ENCODE results near the gene SLC23A1.

SLC23A1 gene

DNA sequence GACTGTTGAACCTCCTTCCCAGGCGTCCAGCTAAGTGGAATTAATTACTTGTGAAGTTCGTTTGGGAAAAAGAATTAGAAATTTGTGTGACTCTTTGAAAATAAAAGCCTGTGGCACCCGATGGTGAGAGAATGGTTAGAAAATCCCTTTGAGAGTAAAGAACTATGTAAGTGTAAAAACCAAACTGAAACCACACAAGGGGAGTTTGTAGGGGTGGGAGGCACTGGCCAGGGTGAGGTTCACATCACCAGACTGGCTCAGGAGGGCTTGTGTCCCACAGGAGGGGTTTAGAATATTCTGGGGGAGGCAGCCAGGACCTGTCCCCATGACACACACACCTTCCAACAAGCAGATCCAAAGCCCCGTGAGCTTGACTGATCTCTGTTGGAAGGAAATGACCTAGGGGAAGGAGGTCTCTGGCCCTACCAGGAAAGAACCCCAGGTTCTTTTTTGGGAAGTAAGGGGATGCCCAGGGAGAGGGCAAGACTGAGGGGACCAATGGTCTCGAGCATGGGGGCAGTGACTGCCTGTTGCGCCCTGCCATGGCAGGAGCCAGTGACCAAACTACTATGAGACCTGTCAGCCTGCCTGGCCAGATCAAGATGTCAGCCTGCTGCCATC lies 16.5 kb upstream of the SLC23A1 start:
- no peak overlapping the region for H3K27ac ChIP-seq (replicated peaks)
- no peaks in the 10 kb centered on the region for H3K27me3 ChIP-seq (ENCODE audit: insufficient read depth, poor library complexity, severe bottlenecking)
- no peak for DNase-seq (ENCODE audit: low read depth in 1 of 2, low spot score in 1 of 2)
- TF ChIP-seq SPI1 (IDR thresholded peaks at IDR 0.05; ENCODE audit: borderline replicate concordance, low read depth) (no peak), POLR2AphosphoS5 (IDR thresholded peaks at IDR 0.05; ENCODE audit: low read depth) (no peak)
- no peak overlapping the region for H3K4me3 ChIP-seq (replicated peaks; ENCODE audit: insufficient read depth, low read length)

DNA sequence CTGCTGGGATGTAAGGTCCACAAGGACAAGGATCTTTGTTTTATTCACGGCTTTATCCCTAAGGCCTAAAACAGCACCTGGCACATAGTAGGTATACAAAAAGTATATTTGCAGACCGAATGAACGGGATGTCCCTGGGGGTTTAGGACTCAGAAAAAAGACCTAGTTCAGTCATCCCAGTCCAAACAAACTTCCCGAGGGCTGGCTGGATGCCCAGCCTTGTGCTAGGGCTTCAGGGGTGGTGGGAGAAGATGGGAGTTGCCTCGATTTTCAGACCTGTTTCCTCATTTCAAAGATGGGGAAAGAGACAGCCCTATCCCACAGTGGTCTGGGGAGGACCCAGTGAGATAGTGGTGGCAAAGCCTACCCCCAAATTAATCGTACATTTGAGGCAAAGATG lies 14.8 kb upstream of the SLC23A1 start:
- no peak for DNase-seq (ENCODE audit: low read depth in 1 of 2, low spot score in 1 of 2)
- H3K4me3 ChIP-seq (replicated peaks; ENCODE audit: insufficient read depth, low read length): no peak overlapping the region
- no peak overlapping the region for H3K27ac ChIP-seq (replicated peaks)
- TF ChIP-seq GABPA (IDR thresholded peaks at IDR 0.05; ENCODE audit: low read depth): no peak
- TF ChIP-seq SPI1 (IDR thresholded peaks at IDR 0.05; ENCODE audit: borderline replicate concordance, low read depth): no peak
- no peak for TF ChIP-seq POLR2AphosphoS5 (IDR thresholded peaks at IDR 0.05; ENCODE audit: low read depth)
- TF ChIP-seq, protein P1, sequence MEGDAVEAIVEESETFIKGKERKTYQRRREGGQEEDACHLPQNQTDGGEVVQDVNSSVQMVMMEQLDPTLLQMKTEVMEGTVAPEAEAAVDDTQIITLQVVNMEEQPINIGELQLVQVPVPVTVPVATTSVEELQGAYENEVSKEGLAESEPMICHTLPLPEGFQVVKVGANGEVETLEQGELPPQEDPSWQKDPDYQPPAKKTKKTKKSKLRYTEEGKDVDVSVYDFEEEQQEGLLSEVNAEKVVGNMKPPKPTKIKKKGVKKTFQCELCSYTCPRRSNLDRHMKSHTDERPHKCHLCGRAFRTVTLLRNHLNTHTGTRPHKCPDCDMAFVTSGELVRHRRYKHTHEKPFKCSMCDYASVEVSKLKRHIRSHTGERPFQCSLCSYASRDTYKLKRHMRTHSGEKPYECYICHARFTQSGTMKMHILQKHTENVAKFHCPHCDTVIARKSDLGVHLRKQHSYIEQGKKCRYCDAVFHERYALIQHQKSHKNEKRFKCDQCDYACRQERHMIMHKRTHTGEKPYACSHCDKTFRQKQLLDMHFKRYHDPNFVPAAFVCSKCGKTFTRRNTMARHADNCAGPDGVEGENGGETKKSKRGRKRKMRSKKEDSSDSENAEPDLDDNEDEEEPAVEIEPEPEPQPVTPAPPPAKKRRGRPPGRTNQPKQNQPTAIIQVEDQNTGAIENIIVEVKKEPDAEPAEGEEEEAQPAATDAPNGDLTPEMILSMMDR (IDR thresholded peaks at IDR 0.05; ENCODE audit: insufficient read depth, low read length): no peak
- no peaks in the 10 kb centered on the region for H3K27me3 ChIP-seq (ENCODE audit: insufficient read depth, poor library complexity, severe bottlenecking)

GRCh38 chr5:139396691-139397090 lies 13.6 kb upstream of the SLC23A1 start:
- DNase-seq (ENCODE audit: low read depth in 1 of 2, low spot score in 1 of 2): no peak
- Histone ChIP-seq H3K4me3 (replicated peaks; ENCODE audit: insufficient read depth, low read length) (no peak overlapping the region), H3K27me3 (ENCODE audit: insufficient read depth, poor library complexity, severe bottlenecking) (no peaks in the 10 kb centered on the region), H3K27ac (replicated peaks) (no peak overlapping the region)
- no peak for TF ChIP-seq SPI1 (IDR thresholded peaks at IDR 0.05; ENCODE audit: borderline replicate concordance, low read depth)
- no peak for TF ChIP-seq POLR2AphosphoS5 (IDR thresholded peaks at IDR 0.05; ENCODE audit: low read depth)
- no peak for TF ChIP-seq REST (IDR thresholded peaks at IDR 0.05; ENCODE audit: insufficient replicate concordance, low read depth)
- TF ChIP-seq, protein P1 (IDR thresholded peaks at IDR 0.05; ENCODE audit: insufficient read depth, low read length): no peak
- no peak for TF ChIP-seq GABPA (IDR thresholded peaks at IDR 0.05; ENCODE audit: low read depth)

DNA sequence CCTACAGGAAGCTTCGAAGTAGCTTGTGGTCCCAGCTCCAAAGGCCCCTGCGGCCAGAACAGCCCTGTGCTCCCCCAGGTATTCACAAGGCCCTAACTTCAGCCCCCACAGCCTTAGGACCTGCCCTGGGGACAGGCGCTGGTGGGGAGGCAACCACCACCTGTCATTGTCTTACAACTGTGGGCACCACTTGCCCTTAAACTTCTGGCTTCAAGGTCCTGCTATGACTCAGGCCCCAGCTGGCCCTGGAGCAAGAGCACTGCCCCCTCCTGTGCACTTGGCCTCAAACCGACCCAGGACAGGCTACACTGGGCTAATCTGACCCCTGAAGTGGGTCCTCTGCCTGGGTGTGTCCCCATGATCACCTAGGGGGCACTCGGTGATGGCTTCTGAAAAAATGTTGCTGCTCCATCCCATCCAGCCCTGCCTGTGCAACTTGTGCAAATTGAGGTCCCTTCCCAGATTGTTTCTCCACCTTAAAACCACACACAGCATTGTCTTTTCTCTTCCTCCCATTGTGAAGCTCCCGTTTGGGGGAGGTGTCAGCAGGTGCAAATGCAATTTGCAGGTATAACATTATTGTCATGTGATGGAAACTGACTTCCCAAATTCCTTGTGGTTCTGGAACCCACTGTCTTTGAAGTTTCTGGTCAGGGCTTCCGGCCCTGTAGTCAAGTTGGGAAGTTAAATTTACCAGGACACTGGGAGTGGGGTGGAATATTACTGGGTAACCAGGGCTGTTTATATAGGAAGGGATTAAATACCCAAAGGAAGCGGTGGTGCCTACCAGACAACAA lies 12.9 kb upstream of the SLC23A1 start:
- TF ChIP-seq SPI1 (IDR thresholded peaks at IDR 0.05; ENCODE audit: borderline replicate concordance, low read depth): no peak
- TF ChIP-seq, protein P1 (IDR thresholded peaks at IDR 0.05; ENCODE audit: insufficient read depth, low read length): no peak
- TF ChIP-seq POLR2AphosphoS5 (IDR thresholded peaks at IDR 0.05; ENCODE audit: low read depth): no peak
- TF ChIP-seq GABPA (IDR thresholded peaks at IDR 0.05; ENCODE audit: low read depth): no peak
- Histone ChIP-seq H3K4me3 (replicated peaks; ENCODE audit: insufficient read depth, low read length) (no peak overlapping the region), H3K27me3 (ENCODE audit: insufficient read depth, poor library complexity, severe bottlenecking) (no peaks in the 10 kb centered on the region), H3K27ac (replicated peaks) (no peak overlapping the region)
- no peak for DNase-seq (ENCODE audit: low read depth in 1 of 2, low spot score in 1 of 2)

Measured in HL-60 (cell line).